ENCODE measurements around the gene GPR143. TPM values are rescaled to one million over a fixed set of nuclear protein-coding genes. Genes with fewer than 3 reads are reported as not detected.

GPR143 gene
- total and polyA plus RNA-seq, 3 donors from 2014 or later: 1.7 to 2.7 (median 2.5) TPM

DNA sequence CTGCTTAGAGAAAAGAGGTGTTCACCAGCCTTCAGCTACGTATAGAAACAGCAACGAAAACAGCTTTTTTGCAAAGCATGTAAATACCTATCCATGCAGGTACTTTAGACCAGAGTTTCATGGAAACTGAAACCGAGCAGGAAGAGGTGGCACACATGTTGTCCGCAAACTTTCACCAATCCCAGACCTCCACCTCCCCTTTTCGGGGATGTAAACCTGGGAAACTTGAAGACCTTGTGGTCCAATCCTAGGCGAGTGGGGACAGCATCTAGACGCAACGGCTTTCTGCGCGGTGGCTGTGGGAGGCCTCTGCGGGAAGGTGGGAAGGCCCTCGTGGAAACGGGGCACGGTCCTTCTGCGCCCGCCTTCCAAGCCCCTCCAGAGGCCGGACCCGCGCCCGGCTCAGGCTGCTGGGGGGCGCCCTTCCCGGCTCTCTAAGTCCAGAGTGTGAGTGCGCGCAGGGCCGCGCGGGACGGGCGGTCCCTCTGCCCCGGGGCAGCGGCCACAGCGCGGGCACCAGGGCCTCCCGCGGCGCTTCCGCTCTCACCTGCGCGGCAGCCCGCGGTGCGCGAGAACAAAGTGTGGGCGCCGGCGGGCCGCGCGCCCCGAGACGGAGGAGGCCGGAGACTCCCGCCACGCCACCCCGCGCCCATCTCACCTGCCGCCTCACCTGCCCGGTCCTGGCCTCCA lies 19.8 kb upstream of the GPR143 start:
- Histone ChIP-seq H3K9me3 (no peaks in the 10 kb centered on the region), H3K27me3 (no peaks in the 10 kb centered on the region), H3K36me3 (ENCODE audit: low read depth, missing control alignments) (no peaks in the 10 kb centered on the region), H3K4me3 (peak overlapping the region; percentile 5 to 46), H3K27ac (no peak overlapping the region), H3K4me1 (no peaks in the 10 kb centered on the region)
- TF ChIP-seq, protein P1, sequence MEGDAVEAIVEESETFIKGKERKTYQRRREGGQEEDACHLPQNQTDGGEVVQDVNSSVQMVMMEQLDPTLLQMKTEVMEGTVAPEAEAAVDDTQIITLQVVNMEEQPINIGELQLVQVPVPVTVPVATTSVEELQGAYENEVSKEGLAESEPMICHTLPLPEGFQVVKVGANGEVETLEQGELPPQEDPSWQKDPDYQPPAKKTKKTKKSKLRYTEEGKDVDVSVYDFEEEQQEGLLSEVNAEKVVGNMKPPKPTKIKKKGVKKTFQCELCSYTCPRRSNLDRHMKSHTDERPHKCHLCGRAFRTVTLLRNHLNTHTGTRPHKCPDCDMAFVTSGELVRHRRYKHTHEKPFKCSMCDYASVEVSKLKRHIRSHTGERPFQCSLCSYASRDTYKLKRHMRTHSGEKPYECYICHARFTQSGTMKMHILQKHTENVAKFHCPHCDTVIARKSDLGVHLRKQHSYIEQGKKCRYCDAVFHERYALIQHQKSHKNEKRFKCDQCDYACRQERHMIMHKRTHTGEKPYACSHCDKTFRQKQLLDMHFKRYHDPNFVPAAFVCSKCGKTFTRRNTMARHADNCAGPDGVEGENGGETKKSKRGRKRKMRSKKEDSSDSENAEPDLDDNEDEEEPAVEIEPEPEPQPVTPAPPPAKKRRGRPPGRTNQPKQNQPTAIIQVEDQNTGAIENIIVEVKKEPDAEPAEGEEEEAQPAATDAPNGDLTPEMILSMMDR (IDR thresholded peaks at IDR 0.05): no peak
- no peak for TF ChIP-seq POLR2A (IDR thresholded peaks at IDR 0.05)
- DNase-seq: no peak
- WGBS, 2 donors: 35% methylated on average over 12 of the region's 58 CpGs; no CpG with 5 or more reads in 1 of the 2 donors
- intact Hi-C loops (cut with DNase I; ENCODE audit: low total_unique reads): no loop called here

DNA sequence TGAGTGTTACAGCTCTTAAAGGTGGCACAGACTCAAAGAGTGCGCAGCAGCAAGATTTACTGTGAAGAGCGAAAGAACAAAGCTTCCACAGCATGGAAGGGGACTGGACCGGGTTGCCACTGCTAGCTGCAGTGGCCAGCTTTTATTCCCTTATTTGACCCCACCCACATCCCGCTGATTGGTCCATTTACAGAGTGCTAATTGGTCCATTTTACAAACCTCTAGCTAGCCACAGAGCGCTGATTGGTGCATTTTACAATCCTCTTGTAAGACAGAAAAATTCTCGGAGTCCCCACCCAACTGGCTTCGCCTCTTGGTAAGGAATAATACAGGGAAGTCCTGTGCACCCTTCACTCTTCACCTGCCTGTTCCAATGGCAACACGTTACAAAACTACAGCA lies 18.7 kb upstream of the GPR143 start:
- H3K27ac ChIP-seq: no peak overlapping the region
- TF ChIP-seq POLR2A (IDR thresholded peaks at IDR 0.05): no peak
- TF ChIP-seq, protein P1 (IDR thresholded peaks at IDR 0.05): no peak
- no peaks in the 10 kb centered on the region for H3K4me1 ChIP-seq
- H3K27me3 ChIP-seq: no peaks in the 10 kb centered on the region
- no peak overlapping the region for H3K4me3 ChIP-seq
- no peaks in the 10 kb centered on the region for H3K9me3 ChIP-seq
- DNase-seq: peak; percentile 15
- 66 to 73% methylated on average over 4 to 6 of the region's 8 CpGs for WGBS, 2 donors
- intact Hi-C loops (cut with DNase I; ENCODE audit: low total_unique reads): no loop called here
- H3K36me3 ChIP-seq (ENCODE audit: low read depth, missing control alignments): no peaks in the 10 kb centered on the region

DNA sequence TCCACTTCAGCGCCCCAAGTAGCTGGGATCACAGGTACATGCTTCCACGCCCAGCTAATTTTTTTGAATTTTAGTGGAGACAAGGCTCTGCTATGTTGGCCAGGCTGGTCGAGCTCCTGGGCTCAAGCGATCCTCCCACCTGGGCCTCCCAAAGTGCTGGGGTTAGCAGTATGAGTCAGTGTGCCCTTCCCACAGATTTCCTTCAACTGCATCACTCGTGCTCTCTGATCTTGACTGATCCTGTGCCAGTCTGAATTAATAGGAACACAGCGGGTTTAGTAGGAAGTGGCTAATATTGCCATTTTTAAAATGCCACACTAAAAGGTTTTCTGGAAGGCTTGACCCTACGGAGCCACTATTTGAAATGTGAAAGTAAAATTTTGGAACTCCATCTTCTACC lies 16.3 kb upstream of the GPR143 start:
- 56 to 87% methylated on average over 3 to 7 of the region's 7 CpGs for WGBS, 2 donors
- no peaks in the 10 kb centered on the region for H3K27me3 ChIP-seq
- H3K36me3 ChIP-seq (ENCODE audit: low read depth, missing control alignments): no peaks in the 10 kb centered on the region
- DNase-seq: no peak
- TF ChIP-seq POLR2A (IDR thresholded peaks at IDR 0.05): no peak
- TF ChIP-seq, protein P1 (IDR thresholded peaks at IDR 0.05): no peak
- H3K9me3 ChIP-seq: no peaks in the 10 kb centered on the region
- intact Hi-C loops (cut with DNase I; ENCODE audit: low total_unique reads): no loop called here
- no peak overlapping the region for H3K4me3 ChIP-seq
- no peaks in the 10 kb centered on the region for H3K4me1 ChIP-seq
- H3K27ac ChIP-seq: no peak overlapping the region

DNA sequence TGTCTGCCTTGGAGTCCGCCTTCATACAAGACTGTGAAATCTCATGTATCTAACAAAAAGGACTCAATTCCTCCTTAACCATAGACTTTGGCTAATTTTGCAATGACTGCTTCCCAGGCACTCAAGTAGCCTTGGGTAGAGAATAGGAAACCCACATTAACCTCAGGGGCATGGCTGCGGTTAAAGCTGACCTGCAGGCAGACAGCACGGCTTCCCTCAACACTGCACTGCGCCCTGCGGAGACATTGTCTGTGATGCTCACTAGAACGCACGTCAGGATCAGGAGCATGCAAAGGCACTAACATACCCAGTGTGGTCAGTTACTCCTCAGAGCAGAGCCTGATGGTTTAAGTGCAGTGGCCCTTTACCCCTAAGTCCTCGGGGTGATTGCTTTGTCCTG lies 10.3 kb upstream of the GPR143 start:
- Histone ChIP-seq H3K27ac (no peak overlapping the region), H3K9me3 (no peaks in the 10 kb centered on the region), H3K4me1 (no peaks in the 10 kb centered on the region), H3K27me3 (no peaks in the 10 kb centered on the region), H3K4me3 (no peak overlapping the region), H3K36me3 (ENCODE audit: low read depth, missing control alignments) (no peaks in the 10 kb centered on the region)
- DNase-seq: no peak
- intact Hi-C loops (cut with DNase I; ENCODE audit: low total_unique reads): no loop called here
- WGBS, 2 donors: 83 to 89% methylated on average over 8 of the region's 8 CpGs
- TF ChIP-seq, protein P1 (IDR thresholded peaks at IDR 0.05): no peak
- no peak for TF ChIP-seq POLR2A (IDR thresholded peaks at IDR 0.05)

DNA sequence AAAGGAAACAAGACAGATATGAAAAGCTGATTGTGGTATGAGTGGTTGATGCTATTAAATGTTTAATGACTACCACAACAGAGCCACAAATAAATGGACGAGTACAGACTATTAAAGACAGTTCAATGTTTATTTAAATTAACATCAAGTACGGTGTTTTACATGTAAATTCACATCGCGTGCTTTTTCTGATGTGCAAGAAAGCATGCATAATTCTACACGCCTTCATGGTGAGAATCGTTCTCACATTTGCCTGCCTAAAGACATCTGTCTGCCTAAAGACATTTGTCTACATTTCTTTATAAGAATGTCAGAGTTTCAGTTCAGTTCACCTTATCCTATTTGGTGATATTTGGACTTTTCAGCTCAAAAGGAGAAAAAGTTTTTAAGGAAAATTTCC lies 7.3 kb upstream of the GPR143 start:
- intact Hi-C loops (cut with DNase I; ENCODE audit: low total_unique reads): no loop called here
- Histone ChIP-seq H3K9me3 (no peaks in the 10 kb centered on the region), H3K4me3 (no peak overlapping the region), H3K36me3 (ENCODE audit: low read depth, missing control alignments) (no peaks in the 10 kb centered on the region), H3K27me3 (no peaks in the 10 kb centered on the region), H3K27ac (no peak overlapping the region), H3K4me1 (no peaks in the 10 kb centered on the region)
- WGBS, 2 donors: 86 to 97% methylated on average over 6 of the region's 6 CpGs
- no peak for DNase-seq
- TF ChIP-seq, protein P1 (IDR thresholded peaks at IDR 0.05): no peak
- no peak for TF ChIP-seq POLR2A (IDR thresholded peaks at IDR 0.05)
